ENCODE measurements around the gene ATPAF1.

Gene ATPAF1

DNA sequence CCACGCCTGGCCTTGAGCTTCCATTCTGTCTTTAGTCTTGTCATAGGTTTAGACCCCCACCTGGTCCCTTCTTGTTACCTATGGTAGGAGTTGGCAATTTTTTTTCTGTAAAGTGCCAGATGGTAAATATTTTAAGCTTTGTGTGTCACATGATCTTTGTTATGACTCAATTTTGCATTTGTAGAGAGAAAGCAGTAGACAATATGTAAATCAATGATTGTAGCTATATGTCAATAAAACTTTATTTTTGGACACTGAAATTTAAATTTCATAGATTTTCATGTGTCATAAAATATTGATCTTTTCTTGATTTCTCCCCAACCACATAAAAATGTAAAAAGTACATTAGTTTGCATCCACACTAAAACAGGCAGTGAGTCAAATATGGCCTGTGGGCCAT lies 72.1 kb downstream of the ATPAF1 start:
- WGBS, 2 donors (ENCODE audit: extremely low coverage in 2 of 2, insufficient read length in 2 of 2, insufficient replicate concordance in 1 of 2), result no CpG with 5 or more reads among the region's 1 CpG
- no peak overlapping the region for H3K9ac ChIP-seq (ENCODE audit: low read depth, low read length, poor library complexity)
- H3K14ac ChIP-seq (ENCODE audit: low read length), result no peak overlapping the region
- H2BK15ac ChIP-seq (ENCODE audit: low read length), result no peak overlapping the region
- H3K27me3 ChIP-seq (ENCODE audit: control insufficient read depth in 3 of 3, insufficient read depth in 3 of 3, low read depth in 1 of 3, low read length in 3 of 3), result no peaks in the 10 kb centered on the region
- H2AK5ac ChIP-seq (ENCODE audit: low read depth, low read length), result no peak overlapping the region
- H3K27ac ChIP-seq (replicated peaks; ENCODE audit: low read length), result no peak overlapping the region
- peaks cover 7 to 29% of the 10 kb centered on the region in 2 donors for H3K36me3 ChIP-seq (replicated peaks in 1 of 2; ENCODE audit: control insufficient read depth in 2 of 2, insufficient read depth in 2 of 2, low read length in 2 of 2)
- H3K4me3 ChIP-seq (ENCODE audit: low read length in 2 of 2), result no peak overlapping the region
- no peak overlapping the region for H3K23ac ChIP-seq (ENCODE audit: low read depth, low read length, poor library complexity)
- no peak overlapping the region for H2BK120ac ChIP-seq (ENCODE audit: low read depth, low read length)
- peaks cover 0 to 5% of the 10 kb centered on the region in 2 donors for H3K4me1 ChIP-seq (ENCODE audit: control insufficient read depth in 2 of 2, insufficient read depth in 1 of 2, low read depth in 1 of 2, low read length in 2 of 2)
- H4K8ac ChIP-seq (ENCODE audit: low read depth, low read length), result no peak overlapping the region
- H3K79me1 ChIP-seq (ENCODE audit: low read depth, low read length), result no peaks in the 10 kb centered on the region
- DNase-seq (ENCODE audit: low spot score), result no peak
- no peak overlapping the region for H2AFZ ChIP-seq (ENCODE audit: low read length)
- H2BK12ac ChIP-seq (ENCODE audit: low read length), result no peak overlapping the region
- H3K18ac ChIP-seq (ENCODE audit: low read length), result no peak overlapping the region
- no peak overlapping the region for H3K4me2 ChIP-seq (ENCODE audit: insufficient read depth, low read length, poor library complexity, severe bottlenecking)
- no peaks in the 10 kb centered on the region for H3K9me3 ChIP-seq (replicated peaks in 1 of 2; ENCODE audit: control insufficient read depth in 2 of 2, insufficient read depth in 1 of 2, low read depth in 1 of 2, low read length in 2 of 2)
- H4K91ac ChIP-seq (ENCODE audit: low read depth, low read length, poor library complexity), result no peak overlapping the region
- no peak overlapping the region for H3K4ac ChIP-seq (ENCODE audit: low read length)
- H2BK5ac ChIP-seq (ENCODE audit: low read length), result no peak overlapping the region

DNA sequence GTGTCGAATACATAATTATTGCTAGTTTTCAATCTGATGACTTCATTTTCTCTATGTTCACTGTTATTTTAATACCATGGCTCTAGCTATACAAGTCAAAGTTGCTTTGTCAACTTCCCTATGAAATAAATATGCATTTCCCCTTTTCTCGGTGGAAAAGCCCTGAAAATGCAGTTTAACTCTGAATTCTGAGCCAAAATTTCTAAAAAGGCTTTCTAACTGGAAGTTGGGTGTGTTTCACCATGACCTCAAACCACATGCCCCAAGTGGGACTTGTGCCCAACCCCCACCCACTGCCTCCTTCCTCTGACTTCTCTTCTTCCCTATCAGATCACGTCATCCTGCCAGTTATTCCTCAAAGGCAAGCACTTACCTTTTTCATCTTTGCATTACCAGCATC lies 73.0 kb downstream of the ATPAF1 start:
- WGBS, 2 donors (ENCODE audit: extremely low coverage in 2 of 2, insufficient read length in 2 of 2, insufficient replicate concordance in 1 of 2), result no CpG with 5 or more reads among the region's 3 CpGs
- Histone ChIP-seq H2AK5ac (ENCODE audit: low read depth, low read length) (no peak overlapping the region), H2BK12ac (ENCODE audit: low read length) (no peak overlapping the region), H3K23ac (ENCODE audit: low read depth, low read length, poor library complexity) (no peak overlapping the region), H3K27ac (replicated peaks; ENCODE audit: low read length) (no peak overlapping the region), H3K18ac (ENCODE audit: low read length) (no peak overlapping the region), H2BK5ac (ENCODE audit: low read length) (no peak overlapping the region), H3K9ac (ENCODE audit: low read depth, low read length, poor library complexity) (no peak overlapping the region), H3K4me1 (ENCODE audit: control insufficient read depth in 2 of 2, insufficient read depth in 1 of 2, low read depth in 1 of 2, low read length in 2 of 2) (peaks cover 0 to 5% of the 10 kb centered on the region in 2 donors), H3K4ac (ENCODE audit: low read length) (no peak overlapping the region), H3K4me3 (ENCODE audit: low read length in 2 of 2) (no peak overlapping the region), H3K36me3 (replicated peaks in 1 of 2; ENCODE audit: control insufficient read depth in 2 of 2, insufficient read depth in 2 of 2, low read length in 2 of 2) (peaks cover 7 to 38% of the 10 kb centered on the region in 2 donors), H3K27me3 (ENCODE audit: control insufficient read depth in 3 of 3, insufficient read depth in 3 of 3, low read depth in 1 of 3, low read length in 3 of 3) (no peaks in the 10 kb centered on the region), H3K14ac (ENCODE audit: low read length) (no peak overlapping the region), H3K79me1 (ENCODE audit: low read depth, low read length) (no peaks in the 10 kb centered on the region), H3K4me2 (ENCODE audit: insufficient read depth, low read length, poor library complexity, severe bottlenecking) (no peak overlapping the region), H2BK120ac (ENCODE audit: low read depth, low read length) (no peak overlapping the region), H2AFZ (ENCODE audit: low read length) (no peak overlapping the region), H4K91ac (ENCODE audit: low read depth, low read length, poor library complexity) (no peak overlapping the region), H2BK15ac (ENCODE audit: low read length) (no peak overlapping the region), H3K9me3 (replicated peaks in 1 of 2; ENCODE audit: control insufficient read depth in 2 of 2, insufficient read depth in 1 of 2, low read depth in 1 of 2, low read length in 2 of 2) (peaks cover 0 to 1% of the 10 kb centered on the region in 2 donors), H4K8ac (ENCODE audit: low read depth, low read length) (no peak overlapping the region)
- no peak for DNase-seq (ENCODE audit: low spot score)

DNA sequence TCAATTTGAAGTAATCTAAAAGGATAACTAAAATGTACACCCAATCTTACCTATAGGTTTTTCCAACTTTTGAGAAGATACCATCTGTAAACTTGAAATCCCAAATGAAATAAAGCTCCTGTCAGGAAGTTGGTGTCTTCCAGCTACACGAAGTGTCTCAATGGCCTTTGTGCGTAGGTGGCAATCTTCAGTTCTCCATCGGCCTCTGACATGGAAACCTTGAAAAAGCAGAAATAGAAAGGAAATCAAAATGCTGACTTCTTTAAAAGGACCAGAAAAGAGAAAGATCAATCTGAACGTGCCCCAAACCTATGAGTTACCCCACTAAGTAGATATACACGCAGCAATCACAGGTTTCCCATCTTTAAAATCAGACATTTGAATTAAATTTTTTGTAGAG lies 74.1 kb downstream of the ATPAF1 start:
- Histone ChIP-seq H3K9ac (ENCODE audit: low read depth, low read length, poor library complexity) (no peak overlapping the region), H3K4me3 (ENCODE audit: low read length in 2 of 2) (no peak overlapping the region), H2AK5ac (ENCODE audit: low read depth, low read length) (no peak overlapping the region), H3K36me3 (replicated peaks in 1 of 2; ENCODE audit: control insufficient read depth in 2 of 2, insufficient read depth in 2 of 2, low read length in 2 of 2) (peaks cover 11 to 48% of the 10 kb centered on the region in 2 donors), H2BK5ac (ENCODE audit: low read length) (no peak overlapping the region), H3K4ac (ENCODE audit: low read length) (no peak overlapping the region), H3K27ac (replicated peaks; ENCODE audit: low read length) (no peak overlapping the region), H3K14ac (ENCODE audit: low read length) (no peak overlapping the region), H3K9me3 (replicated peaks in 1 of 2; ENCODE audit: control insufficient read depth in 2 of 2, insufficient read depth in 1 of 2, low read depth in 1 of 2, low read length in 2 of 2) (peaks cover 2 to 12% of the 10 kb centered on the region in 2 donors), H4K91ac (ENCODE audit: low read depth, low read length, poor library complexity) (no peak overlapping the region), H2BK120ac (ENCODE audit: low read depth, low read length) (no peak overlapping the region), H3K23ac (ENCODE audit: low read depth, low read length, poor library complexity) (no peak overlapping the region), H2BK12ac (ENCODE audit: low read length) (no peak overlapping the region), H3K4me2 (ENCODE audit: insufficient read depth, low read length, poor library complexity, severe bottlenecking) (no peak overlapping the region), H3K79me1 (ENCODE audit: low read depth, low read length) (no peaks in the 10 kb centered on the region), H3K27me3 (ENCODE audit: control insufficient read depth in 3 of 3, insufficient read depth in 3 of 3, low read depth in 1 of 3, low read length in 3 of 3) (no peaks in the 10 kb centered on the region), H3K18ac (ENCODE audit: low read length) (no peak overlapping the region), H2BK15ac (ENCODE audit: low read length) (no peak overlapping the region), H4K8ac (ENCODE audit: low read depth, low read length) (no peak overlapping the region), H2AFZ (ENCODE audit: low read length) (no peak overlapping the region), H3K4me1 (ENCODE audit: control insufficient read depth in 2 of 2, insufficient read depth in 1 of 2, low read depth in 1 of 2, low read length in 2 of 2) (peaks cover 0 to 3% of the 10 kb centered on the region in 2 donors)
- DNase-seq (ENCODE audit: low spot score), result no peak
- WGBS, 2 donors (ENCODE audit: extremely low coverage in 2 of 2, insufficient read length in 2 of 2, insufficient replicate concordance in 1 of 2), result no CpG with 5 or more reads among the region's 5 CpGs

DNA sequence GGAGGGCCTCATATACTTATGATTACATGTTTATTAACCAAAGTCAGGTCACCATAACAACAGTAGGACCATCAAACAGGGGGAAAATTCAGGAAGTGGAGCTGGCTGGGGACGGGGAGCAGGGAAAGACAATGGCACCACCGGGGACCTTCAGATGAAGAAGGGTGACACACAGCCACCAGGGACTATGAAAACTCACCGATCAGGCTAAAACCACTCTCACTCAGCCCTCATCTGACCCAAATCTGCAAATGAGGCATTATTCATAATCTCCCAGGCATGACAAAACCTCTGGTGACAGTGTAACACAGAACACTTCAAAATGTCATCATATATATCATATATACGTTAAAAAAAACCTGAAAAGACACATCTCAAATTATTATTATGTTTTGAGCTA lies 75.3 kb downstream of the ATPAF1 start:
- no peak overlapping the region for H2BK120ac ChIP-seq (ENCODE audit: low read depth, low read length)
- H3K4me2 ChIP-seq (ENCODE audit: insufficient read depth, low read length, poor library complexity, severe bottlenecking), result no peak overlapping the region
- WGBS, 2 donors (ENCODE audit: extremely low coverage in 2 of 2, insufficient read length in 2 of 2, insufficient replicate concordance in 1 of 2), result 100% methylated on average over 1 of the region's 4 CpGs; no CpG with 5 or more reads in 1 of the 2 donors
- H3K36me3 ChIP-seq (replicated peaks in 1 of 2; ENCODE audit: control insufficient read depth in 2 of 2, insufficient read depth in 2 of 2, low read length in 2 of 2), result peaks cover 13 to 51% of the 10 kb centered on the region in 2 donors
- no peak overlapping the region for H2AK5ac ChIP-seq (ENCODE audit: low read depth, low read length)
- no peak overlapping the region for H2BK5ac ChIP-seq (ENCODE audit: low read length)
- no peak overlapping the region for H2AFZ ChIP-seq (ENCODE audit: low read length)
- no peak overlapping the region for H2BK15ac ChIP-seq (ENCODE audit: low read length)
- no peak overlapping the region for H4K91ac ChIP-seq (ENCODE audit: low read depth, low read length, poor library complexity)
- no peak overlapping the region for H3K4me3 ChIP-seq (ENCODE audit: low read length in 2 of 2)
- H3K23ac ChIP-seq (ENCODE audit: low read depth, low read length, poor library complexity), result no peak overlapping the region
- H3K4me1 ChIP-seq (ENCODE audit: control insufficient read depth in 2 of 2, insufficient read depth in 1 of 2, low read depth in 1 of 2, low read length in 2 of 2), result no peaks in the 10 kb centered on the region
- H3K27me3 ChIP-seq (ENCODE audit: control insufficient read depth in 3 of 3, insufficient read depth in 3 of 3, low read depth in 1 of 3, low read length in 3 of 3), result no peaks in the 10 kb centered on the region
- H3K9me3 ChIP-seq (replicated peaks in 1 of 2; ENCODE audit: control insufficient read depth in 2 of 2, insufficient read depth in 1 of 2, low read depth in 1 of 2, low read length in 2 of 2), result peaks cover 4 to 15% of the 10 kb centered on the region in 2 donors
- H3K14ac ChIP-seq (ENCODE audit: low read length), result no peak overlapping the region
- H3K27ac ChIP-seq (replicated peaks; ENCODE audit: low read length), result no peak overlapping the region
- no peak overlapping the region for H3K4ac ChIP-seq (ENCODE audit: low read length)
- no peak overlapping the region for H2BK12ac ChIP-seq (ENCODE audit: low read length)
- no peak for DNase-seq (ENCODE audit: low spot score)
- H4K8ac ChIP-seq (ENCODE audit: low read depth, low read length), result no peak overlapping the region
- no peak overlapping the region for H3K9ac ChIP-seq (ENCODE audit: low read depth, low read length, poor library complexity)
- no peaks in the 10 kb centered on the region for H3K79me1 ChIP-seq (ENCODE audit: low read depth, low read length)
- H3K18ac ChIP-seq (ENCODE audit: low read length), result no peak overlapping the region

All from neuronal stem cell (in vitro differentiated cells).